GM18502 (cell line): ENCODE measurements around the gene TAOK1.

ENCODE experiments used
- ATAC-seq: cut with Tn5 transposase; IDR thresholded peaks from one replicate; pipeline ENCODE4 v1.9.1; 2021; ENCODE audit warnings: mild to moderate bottlenecking; ENCODE audit not compliant: unreplicated experiment, poor library complexity

TAOK1 gene

DNA sequence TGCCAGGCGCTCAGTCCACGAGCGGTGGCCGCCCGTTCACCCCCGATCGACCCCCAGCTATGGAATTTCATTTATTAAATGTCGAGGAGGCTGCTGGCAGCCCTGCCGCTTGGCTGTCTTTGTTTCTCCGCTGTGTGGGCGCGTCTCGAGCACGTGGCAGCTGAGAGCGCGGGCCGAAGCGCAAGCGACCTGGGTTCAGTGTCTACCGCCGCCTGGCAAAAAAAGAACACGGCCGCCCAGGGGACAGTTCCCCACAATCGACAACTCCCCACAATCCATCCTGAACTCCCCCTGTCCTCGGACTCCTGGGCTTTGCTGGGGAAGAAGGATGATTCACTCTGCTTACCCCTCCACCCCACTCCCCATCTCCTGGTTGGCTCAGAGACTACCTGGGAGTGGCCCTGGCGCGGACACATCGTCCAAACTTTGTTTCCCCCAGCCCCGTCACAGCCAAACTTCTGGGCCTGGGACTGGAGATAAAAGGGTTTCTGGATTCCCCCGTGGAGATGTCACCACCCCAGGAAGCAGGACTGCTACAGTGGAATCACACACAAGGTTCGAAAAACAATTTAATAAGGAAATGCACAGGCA, 201.1 kb downstream of the TAOK1 start:
- no peak for ATAC-seq

DNA sequence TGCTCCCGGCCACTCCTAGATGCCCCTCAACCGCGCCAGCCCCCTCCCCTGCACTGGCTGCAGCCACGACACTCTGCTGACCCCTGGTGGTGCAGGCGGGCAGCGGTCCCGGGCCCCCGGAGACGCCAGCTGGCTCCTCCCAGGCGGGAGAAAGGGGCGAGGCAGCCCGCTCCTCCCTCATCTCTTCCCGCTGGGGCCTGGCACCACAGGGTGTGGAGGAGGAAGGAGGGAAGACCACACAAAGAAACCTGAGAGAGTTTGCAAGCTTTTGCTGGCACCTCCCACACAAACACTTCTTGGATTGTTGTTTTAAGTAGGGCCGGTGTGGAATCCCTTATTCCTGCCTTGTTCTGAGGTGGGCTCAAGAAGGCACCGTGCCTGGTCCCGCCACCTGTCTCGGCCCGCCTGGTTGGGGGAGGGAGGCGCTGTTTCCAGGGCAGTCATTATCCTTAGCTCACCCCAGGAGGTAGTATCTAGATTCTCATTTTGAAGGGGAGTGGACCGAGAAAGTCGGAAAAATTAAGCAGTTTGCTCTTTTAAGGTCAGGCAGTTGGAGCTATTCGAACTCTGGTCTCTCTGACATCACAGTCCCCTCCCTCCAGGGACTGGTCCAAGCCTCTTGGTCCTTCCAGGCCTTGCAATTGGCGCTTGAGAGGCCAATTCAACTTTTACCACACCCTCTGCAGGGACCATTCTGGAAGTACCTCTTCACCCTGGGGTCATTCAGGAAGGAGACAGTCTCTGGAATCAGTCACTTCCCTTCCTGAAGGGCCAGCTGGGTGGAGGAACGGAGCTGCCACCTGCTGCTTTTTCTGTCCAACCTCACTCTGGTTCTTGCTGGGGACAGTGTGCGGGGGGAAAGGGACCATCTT, 201.8 kb downstream of the TAOK1 start:
- ATAC-seq = no peak

DNA sequence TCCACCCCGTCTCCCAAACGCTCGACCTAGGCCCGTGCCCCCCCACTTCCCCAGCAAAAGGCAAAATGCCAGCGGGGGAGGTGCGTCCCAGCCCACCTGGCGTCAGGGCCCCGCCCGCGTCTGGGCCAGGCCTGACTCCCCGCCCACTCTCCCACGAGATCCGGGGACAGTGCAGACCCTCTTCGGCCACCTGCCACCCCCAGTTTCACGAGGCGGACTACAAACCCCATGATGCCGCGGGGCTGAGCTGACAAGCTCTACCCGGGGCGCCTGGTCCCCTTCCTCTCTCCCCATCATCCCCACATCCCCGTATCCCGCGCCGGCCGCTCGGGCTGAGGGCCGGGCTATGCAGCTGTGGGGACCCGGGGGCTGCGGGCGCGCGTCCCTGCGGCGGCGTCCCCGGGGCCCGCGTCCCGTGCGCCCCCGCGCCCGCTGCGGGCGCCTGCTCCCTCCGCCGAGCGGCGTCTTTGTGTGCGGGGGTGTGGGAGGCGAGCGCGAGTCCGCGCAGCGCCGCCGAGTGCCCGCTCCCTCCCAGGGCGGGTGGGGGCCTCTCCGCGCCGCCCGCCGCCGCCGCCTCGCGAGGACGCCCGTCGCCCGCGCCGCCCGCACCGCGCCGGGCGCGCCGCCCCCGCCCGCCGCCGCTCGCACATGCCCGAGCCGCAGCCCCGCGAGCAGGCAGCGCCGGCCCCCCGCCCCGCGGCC, 202.8 kb downstream of the TAOK1 start, which contains the start of gene ANKRD13B:
Gene ANKRD13B (plus strand): TSS at position 283 of the 702 bp plus-strand sequence. CDS start 490 bp downstream, outside the sequence.
- no peak for ATAC-seq

DNA sequence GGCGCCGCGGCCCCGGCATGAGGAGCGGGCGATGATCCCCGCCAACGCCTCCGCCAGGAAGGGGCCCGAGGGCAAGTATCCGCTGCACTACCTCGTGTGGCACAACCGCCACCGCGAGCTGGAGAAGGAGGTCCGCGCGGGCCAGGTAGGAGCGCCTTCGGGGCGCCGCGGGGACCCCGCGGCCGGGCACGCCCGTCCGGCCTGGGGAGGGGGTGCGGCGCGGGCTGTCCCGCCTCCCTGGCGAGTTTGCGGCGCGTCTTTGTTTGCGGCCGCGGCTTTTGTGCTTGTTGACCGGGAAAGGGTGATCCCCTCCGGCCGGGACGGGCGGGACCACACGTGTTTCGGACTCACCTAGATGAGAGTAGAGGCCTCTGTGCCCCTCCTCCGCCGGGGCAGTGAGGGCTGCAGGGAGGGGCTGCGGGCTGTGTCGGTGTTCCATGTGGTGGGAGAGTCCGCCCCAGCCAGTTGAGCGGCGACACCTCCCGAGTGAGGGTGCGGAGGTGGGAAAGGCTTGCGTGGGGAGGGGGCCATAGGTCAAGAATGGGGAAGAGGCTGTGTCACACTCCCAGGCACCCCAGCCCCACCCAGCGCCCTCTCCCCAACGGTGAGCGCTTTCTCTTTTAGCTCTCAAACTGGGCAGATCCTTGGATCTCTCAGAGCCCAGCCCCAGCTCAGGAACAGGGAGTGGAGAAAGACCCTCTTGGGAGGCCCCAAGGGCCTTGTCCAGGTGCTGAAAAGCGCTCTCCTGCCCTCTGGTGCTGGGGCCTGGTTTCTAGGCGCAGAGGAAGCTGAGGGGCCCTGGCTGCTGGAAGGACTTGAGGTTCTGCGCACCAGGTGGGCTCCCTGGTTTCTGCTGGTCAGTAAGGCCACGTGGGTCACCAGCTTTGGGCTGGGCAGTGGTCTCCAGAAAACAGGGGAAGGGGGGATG, 203.7 kb downstream of the TAOK1 start:
- ATAC-seq = no peak

DNA sequence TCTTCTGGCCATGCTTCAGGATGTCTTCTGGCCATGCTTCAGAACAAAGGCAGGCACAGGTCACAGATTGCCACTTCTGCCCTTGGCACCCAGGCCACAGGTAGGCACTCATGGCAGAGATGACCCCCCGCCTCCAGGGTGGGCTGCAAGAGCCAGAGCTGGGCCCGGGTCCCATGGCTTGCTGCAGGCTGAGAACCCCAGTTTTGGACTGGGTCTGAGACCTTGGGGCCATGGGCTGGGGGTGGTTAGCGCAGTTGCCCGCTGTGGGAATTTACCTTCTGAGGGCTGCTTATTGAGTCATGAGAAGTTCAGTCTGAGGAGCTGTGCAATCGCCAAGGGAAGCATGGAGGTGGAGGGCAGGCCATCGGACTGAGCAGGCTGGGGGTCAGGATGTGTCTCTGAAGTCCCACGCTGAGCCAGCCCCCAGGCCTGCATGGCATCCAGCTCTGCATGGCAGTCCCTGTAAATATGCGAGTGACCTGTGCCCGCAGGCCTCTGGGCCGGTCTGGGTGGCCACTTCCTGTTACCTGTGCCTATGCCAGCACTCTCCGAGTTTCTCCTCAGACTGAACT, 204.4 kb downstream of the TAOK1 start:
- ATAC-seq = no peak

DNA sequence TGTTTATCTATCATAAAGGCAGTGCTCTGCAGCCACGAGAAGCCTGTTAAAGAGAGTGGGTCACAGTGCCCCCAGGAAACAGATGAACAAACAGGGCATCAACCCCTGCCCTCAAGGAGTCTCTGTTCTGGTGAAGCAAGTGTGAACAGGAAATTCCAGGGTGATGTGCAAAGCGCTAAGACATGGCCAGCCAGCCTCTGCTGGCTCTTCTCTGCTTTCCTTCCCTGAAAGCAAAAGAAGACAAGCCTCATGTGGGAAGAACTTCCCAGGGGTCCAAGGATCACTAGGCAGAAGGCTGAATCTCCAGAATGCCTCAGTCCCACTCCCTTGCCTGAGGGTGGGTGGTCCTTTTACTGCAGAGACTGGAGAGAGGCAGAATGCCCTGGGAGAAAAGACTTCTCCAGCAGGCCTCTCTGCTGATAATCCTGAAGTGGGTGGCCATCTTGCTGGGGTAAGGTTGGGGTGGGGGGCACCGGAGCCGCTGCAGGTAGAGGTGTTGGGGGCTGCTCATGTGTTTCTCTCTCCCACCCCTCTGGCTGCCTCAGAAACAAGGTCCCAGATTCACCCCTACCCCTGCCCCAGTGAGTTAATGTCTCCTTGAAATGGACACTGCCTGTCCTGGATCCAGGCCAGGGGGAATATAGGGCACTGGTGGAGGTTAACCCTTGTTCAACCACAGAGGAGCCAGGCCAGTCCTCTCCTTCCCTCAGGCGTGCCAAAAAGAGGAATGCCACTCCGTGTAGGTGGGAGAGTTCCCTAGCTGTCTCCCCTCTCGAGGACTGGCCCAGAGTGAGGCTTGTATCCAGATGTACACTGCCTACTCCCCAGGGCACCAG, 205.2 kb downstream of the TAOK1 start:
- no peak for ATAC-seq

DNA sequence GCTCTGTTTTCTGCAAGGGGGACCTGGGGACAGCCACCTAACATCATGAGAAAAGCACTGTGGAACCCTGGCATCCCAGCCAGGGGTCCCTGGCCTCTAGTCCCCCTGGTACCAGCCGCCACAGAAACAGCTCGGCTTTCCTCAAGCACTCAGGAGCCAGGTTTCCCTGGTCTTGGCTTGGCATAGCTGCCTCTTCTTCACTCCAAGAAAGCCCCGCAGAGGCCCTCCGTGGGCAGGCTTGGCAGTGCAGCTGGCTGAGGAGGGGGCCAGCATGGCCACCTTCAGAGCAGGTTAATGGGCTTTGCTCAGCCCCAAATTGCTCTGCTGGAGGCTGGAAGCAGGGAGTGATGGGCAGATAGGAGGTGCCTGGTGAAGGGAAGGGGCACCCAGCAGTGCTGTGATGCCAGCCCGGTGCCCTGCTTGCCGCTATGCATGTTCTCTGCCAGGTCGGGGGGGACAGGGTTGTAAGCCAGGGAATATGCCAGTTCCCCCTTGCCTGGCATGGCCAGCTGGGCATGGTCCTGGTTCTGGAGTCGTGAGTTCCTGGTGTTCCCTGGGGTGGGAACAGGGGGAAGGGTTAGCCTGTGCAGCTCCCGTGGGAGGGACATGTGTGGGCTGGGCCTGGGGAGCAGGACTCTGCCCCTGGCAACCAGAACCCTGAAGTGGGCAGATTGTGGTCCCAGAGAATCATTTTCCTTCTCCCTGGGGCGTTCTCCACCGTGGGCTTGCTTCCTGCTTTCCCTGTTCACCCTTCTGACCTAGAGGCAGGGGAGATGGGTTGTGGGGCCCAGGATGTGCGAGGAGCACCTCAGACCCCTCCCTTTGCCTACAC, 206.0 kb downstream of the TAOK1 start:
- no peak for ATAC-seq

DNA sequence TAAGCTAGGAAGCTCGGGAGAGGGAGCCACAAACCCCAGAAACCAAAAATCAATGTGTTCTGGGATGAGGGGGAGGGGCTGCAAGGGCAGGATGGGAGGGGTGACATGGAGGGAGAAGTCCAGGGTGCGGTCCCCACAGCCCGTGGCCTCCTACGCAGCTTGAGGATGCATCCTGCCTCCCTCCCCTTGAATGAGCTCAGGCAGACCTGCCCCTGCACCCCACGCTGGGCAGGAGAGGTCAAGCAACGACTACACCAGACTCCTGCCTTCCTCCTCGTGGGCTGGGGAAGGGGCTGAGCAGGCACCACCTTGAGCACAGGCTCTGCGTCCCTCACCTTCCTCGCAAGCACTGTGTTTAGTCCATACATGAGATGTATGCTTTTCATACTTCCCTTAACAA, 206.6 kb downstream of the TAOK1 start:
- no peak for ATAC-seq

DNA sequence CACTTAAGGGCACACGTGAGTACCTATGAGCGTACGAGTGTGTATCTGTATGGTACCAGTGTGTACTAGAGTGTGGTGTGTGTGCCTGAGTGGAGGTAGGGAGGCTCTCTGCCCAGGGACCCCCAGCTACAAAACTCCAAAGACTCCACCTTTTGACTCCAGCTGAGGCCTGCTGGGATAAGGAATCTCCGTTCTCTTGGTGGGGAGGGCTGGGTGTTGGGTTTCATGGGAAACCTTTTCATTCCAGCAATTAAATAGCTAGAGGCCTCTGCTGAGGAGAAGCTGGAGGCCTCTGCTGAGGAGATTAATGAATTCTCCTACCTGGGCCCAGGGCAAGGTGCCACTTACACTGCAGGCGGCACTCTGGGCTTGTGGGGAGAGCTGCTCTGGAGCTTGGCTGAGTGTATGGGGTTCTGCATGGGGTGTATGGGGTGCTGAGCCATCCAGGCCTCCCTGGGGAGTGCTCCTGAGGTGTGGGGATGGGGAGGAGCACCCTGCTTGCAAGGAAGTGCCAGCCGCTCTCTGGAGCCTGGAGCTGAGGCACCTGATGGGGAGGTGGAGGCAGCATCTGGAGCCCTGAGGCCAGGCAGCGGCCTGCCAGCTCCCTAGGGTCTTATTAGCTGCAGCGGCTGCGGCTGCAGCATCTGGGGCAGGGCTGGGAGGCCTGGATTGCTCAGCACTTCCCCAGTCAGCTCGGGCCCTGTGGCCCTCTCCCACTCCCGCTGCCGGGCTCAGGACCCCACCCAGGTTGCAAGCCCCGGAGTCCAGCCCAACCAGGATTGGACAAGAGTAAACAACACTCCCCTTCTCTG, 207.4 kb downstream of the TAOK1 start:
- no peak for ATAC-seq
